GM12801 (cell line): Measurements from ENCODE around the gene TMEM45B.

Experiments
- CTCF ChIP-seq: IDR thresholded peaks from one replicate; pipeline ENCODE4 v1.5.1; 2011; ENCODE audit warnings: control low read depth; ENCODE audit not compliant: insufficient read length; ENCODE audit errors: extremely low read depth

TMEM45B gene

GRCh38 chr11:129815596-129816461, at the start of gene TMEM45B:
Gene TMEM45B, plus strand, starts transcription at chr11:129815848. Its CDS starts 36,635 bp downstream, at chr11:129852483.
- TF ChIP-seq CTCF = no peak

GRCh38 chr11:129766898-129767604, 48.6 kb upstream of the TMEM45B start:
- no peak for TF ChIP-seq CTCF

GRCh38 chr11:129767827-129768226, 47.8 kb upstream of the TMEM45B start:
- TF ChIP-seq CTCF = no peak

DNA sequence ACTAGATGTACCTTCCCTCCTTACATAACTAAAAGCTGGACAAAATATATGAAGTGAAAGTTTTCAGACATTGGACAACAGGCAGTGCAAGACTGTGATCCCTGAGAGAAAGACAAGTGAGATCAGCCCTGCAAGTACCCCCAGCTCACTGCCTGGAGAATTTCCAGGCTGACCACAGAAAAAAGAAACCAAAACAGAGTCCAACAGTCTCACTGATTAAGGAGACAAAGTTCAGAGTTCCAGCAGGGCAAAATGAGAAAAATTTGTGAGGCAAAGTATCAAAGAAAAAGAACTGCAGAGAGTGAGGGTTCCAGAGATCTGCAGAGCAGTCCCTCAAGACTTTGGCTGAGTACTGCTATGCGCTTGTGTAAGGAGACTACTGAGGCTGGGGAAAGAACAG, 47.3 kb upstream of the TMEM45B start:
- no peak for TF ChIP-seq CTCF

- no peak for TF ChIP-seq CTCF
These were observed 46.6 kb upstream of the TMEM45B start for GRCh38 chr11:129769059-129769458.

GRCh38 chr11:129770993-129771392, 44.7 kb upstream of the TMEM45B start:
- TF ChIP-seq CTCF = no peak

DNA sequence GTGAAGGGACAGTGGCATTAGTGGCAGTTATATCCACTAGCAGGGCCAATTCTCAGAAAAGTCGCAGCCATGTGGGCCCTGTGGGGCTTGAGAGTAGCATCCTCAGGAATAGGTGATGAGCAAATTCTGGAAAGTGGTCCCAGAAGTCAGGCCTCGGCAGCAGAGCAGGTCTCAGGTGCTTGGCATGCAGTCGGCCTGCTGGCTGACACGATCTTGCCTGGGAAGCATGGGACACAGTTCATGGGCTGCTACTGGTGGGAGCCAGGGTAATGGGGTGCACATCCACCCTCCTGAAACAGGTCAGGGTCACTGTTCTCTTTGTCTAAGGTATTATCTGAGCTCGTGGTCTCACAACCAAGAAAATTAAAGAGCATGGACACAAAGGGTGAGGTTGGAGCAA, 36.8 kb upstream of the TMEM45B start:
- TF ChIP-seq CTCF = no peak
